Endothelial cell of umbilical vein (primary cell): Measurements from ENCODE around the gene CHL1. TPM values are rescaled to one million over a fixed set of nuclear protein-coding genes. Genes with fewer than 3 reads are reported as not detected.

Source experiments
- BruUV-seq: library from RNA; stranded (reverse); fragments of 400-500 nt; replicated peaks from 2 replicates; lab custom pipeline; 2021; lab: Mats Ljungman, UMichigan
- CTCF ChIA-PET: fragments of 300-600, 350-600 bp; sonication (Branson Sonifier 250); formaldehyde crosslinking; loops from one replicate; lab custom pipeline; 2021; ENCODE audit warnings: antibody characterized with exemption, inconsistent platforms; lab: Charles Lee
- POLR2A ChIA-PET: fragments of 300-600, 350-600 bp; sonication (Branson Sonifier 250); formaldehyde crosslinking; loops from one replicate; lab custom pipeline; 2021; ENCODE audit warnings: antibody characterized with exemption, inconsistent platforms; lab: Charles Lee
- DNase-seq: peaks from one replicate; pipeline ENCODE4 v3.0.0-alpha.2; 2011; ENCODE audit warnings: low read depth, low spot score
- FAIRE-seq: peaks from 2 replicates; lab custom pipeline; 2011; peaks lifted over from hg19 to GRCh38; lab: Jason Lieb, UNC
- H2AFZ ChIP-seq: 2 replicates; pipeline ENCODE4 v1.6.0; 2012; ENCODE audit warnings: low read depth, low read length, control low read depth, inconsistent platforms
- H3K27ac ChIP-seq: 2 replicates; pipeline ENCODE4 v1.5.1; 2011; ENCODE audit warnings: low read depth, mild to moderate bottlenecking, control low read depth, low read length, moderate library complexity; ENCODE audit not compliant: insufficient read depth
- H3K27me3 ChIP-seq, 2 experiments: 2 replicates each; pipeline versions ENCODE4 v1.6.0 to v1.6.1; 2011; ENCODE audit warnings: low read length in 2 of 2, mixed read lengths in 1 of 2; ENCODE audit not compliant: control insufficient read depth in 2 of 2, insufficient read depth in 2 of 2
- H3K36me3 ChIP-seq, 2 experiments: 2 replicates in 1 of 2; 3 replicates in 1 of 2; pipeline ENCODE4 v1.5.1; 2011; ENCODE audit warnings: low read length in 2 of 2, mild to moderate bottlenecking in 1 of 2, moderate library complexity in 1 of 2; ENCODE audit not compliant: control insufficient read depth in 2 of 2, insufficient read depth in 2 of 2; ENCODE audit errors: extremely low read depth in 1 of 2
- H3K4me1 ChIP-seq: 3 replicates; pipeline ENCODE4 v1.5.1; 2011; ENCODE audit warnings: mild to moderate bottlenecking, low read length; ENCODE audit not compliant: control insufficient read depth, insufficient read depth; ENCODE audit errors: extremely low read depth
- H3K4me2 ChIP-seq: 2 replicates; pipeline ENCODE4 v1.6.1; 2011; ENCODE audit warnings: low read length, control low read depth, mixed read lengths; ENCODE audit not compliant: insufficient read depth
- H3K4me3 ChIP-seq, 3 experiments: fragments of 200-600 bp in 1 of 3; sonication (generic), shearing (Covaris generic) in 1 of 3; replicated peaks in 1 of 3; 2 replicates each; pipeline ENCODE4 v1.5.1; 2011 to 2016; ENCODE audit warnings: control low read depth in 3 of 3, low read length in 3 of 3, mild to moderate bottlenecking in 2 of 3, inconsistent platforms in 1 of 3, low read depth in 1 of 3, moderate library complexity in 1 of 3; ENCODE audit not compliant: insufficient read depth in 1 of 3
- H3K79me2 ChIP-seq: 2 replicates; pipeline ENCODE4 v1.6.0; 2012; ENCODE audit warnings: low read length, inconsistent platforms; ENCODE audit not compliant: control insufficient read depth, insufficient read depth
- H3K9ac ChIP-seq: replicated peaks from 2 replicates; pipeline ENCODE3; 2011; ENCODE audit warnings: low read length, control low read depth; ENCODE audit not compliant: insufficient read depth; ENCODE audit errors: extremely low read depth
- H3K9me1 ChIP-seq: replicated peaks from 3 replicates; pipeline ENCODE4 v1.6.0; 2011; ENCODE audit warnings: mild to moderate bottlenecking, low read length; ENCODE audit not compliant: control insufficient read depth, insufficient read depth; ENCODE audit errors: extremely low read depth
- H3K9me3 ChIP-seq: replicated peaks from 2 replicates; pipeline ENCODE4 v1.5.1; 2012; ENCODE audit warnings: low read length, inconsistent platforms; ENCODE audit not compliant: control insufficient read depth, insufficient read depth
- H4K20me1 ChIP-seq: replicated peaks from 2 replicates; pipeline ENCODE3; 2011; ENCODE audit warnings: mild to moderate bottlenecking, low read length; ENCODE audit not compliant: control insufficient read depth, insufficient read depth; ENCODE audit errors: extremely low read depth
- CTCF ChIP-seq, 2 donors: IDR thresholded peaks; 1 replicate in 1 of 2; 2 replicates in 1 of 2; pipeline ENCODE4 v1.5.1; 2011; ENCODE audit warnings: low read length in 2 of 2, mild to moderate bottlenecking in 2 of 2, moderate library complexity in 2 of 2, control low read depth in 1 of 2, inconsistent platforms in 1 of 2, low read depth in 1 of 2; ENCODE audit not compliant: insufficient read depth in 1 of 2; ENCODE audit errors: extremely low read depth in 1 of 2
- EZH2 ChIP-seq: IDR thresholded peaks from 2 replicates; pipeline ENCODE4 v1.6.1; 2012; ENCODE audit warnings: borderline replicate concordance, low read depth, mild to moderate bottlenecking, moderate library complexity, low read length, inconsistent platforms; ENCODE audit not compliant: severe bottlenecking
- FOS ChIP-seq: IDR thresholded peaks from 2 replicates; pipeline ENCODE4 v1.6.1; 2011; ENCODE audit warnings: mild to moderate bottlenecking, low read length, moderate library complexity, borderline replicate concordance; ENCODE audit not compliant: insufficient read depth
- GATA2 ChIP-seq: IDR thresholded peaks from 2 replicates; pipeline ENCODE4 v1.7.0; 2011; ENCODE audit warnings: low read depth, mild to moderate bottlenecking, moderate library complexity, mixed read lengths, low read length; ENCODE audit not compliant: insufficient read length, insufficient read depth
- JUN ChIP-seq: IDR thresholded peaks from 2 replicates; pipeline ENCODE4 v1.6.1; 2011; ENCODE audit warnings: borderline replicate concordance, low read depth; ENCODE audit not compliant: insufficient read length, insufficient read depth
- MAX ChIP-seq: IDR thresholded peaks from 2 replicates; pipeline ENCODE4 v1.6.1; 2011; ENCODE audit not compliant: insufficient read depth, insufficient read length
- MYC ChIP-seq: IDR thresholded peaks from one replicate; pipeline ENCODE4 v1.6.1; 2011; ENCODE audit warnings: mild to moderate bottlenecking, low read depth, low read length
- POLR2A ChIP-seq: IDR thresholded peaks from 2 replicates; pipeline ENCODE4 v1.6.1; 2012; ENCODE audit warnings: low read depth, mild to moderate bottlenecking, control low read depth, low read length
- POLR2AphosphoS5 ChIP-seq: IDR thresholded peaks from 2 replicates; pipeline ENCODE4 v1.6.1; 2012; ENCODE audit warnings: low read depth, mild to moderate bottlenecking, control low read depth, low read length, moderate library complexity; ENCODE audit not compliant: insufficient read depth
- dilution Hi-C: fragments of 300-500 bp; cut with MboI; formaldehyde crosslinking; loops from one replicate; pipeline ENCODE4 v1.15.0; 2019; ENCODE audit warnings: low sequenced_read_pairs; ENCODE audit not compliant: extremely low pct_ligation_motif_present
- intact Hi-C: fragments of 100-400 bp; cut with micrococcal nuclease; formaldehyde crosslinking; loops from one replicate; pipeline ENCODE4 v1.10.0; 2022
- polyA plus RNA-seq, 4 experiments: library from polyadenylated mRNA; depleted of rRNA in 3 of 4; stranded (reverse) in 3 of 4; unstranded in 1 of 4; fragments of >200 nt; gene quantifications; 2 replicates each; pipeline versions ENCODE4 v1.2.1 to v1.2.3, GENCODE V29; 2011 to 2012; ENCODE audit warnings: missing spikeins in 1 of 4
- total RNA-seq: library from RNA; stranded (reverse); gene quantifications from 2 replicates; pipeline ENCODE4 v1.2.3, GENCODE V29; 2021

CHL1 gene
- total and polyA plus RNA-seq, 2 donors (not counting 3 experiments of a cell fraction or from before 2014, with no cell fraction given), result not detected

- Histone ChIP-seq H3K79me2 (no peaks in the 10 kb centered on the region), H3K36me3 (no peaks in the 10 kb centered on the region), H3K27me3 (no peaks in the 10 kb centered on the region), H3K9me1 (no peaks in the 10 kb centered on the region), H3K4me3 (no peak overlapping the region), H3K9ac (no peak overlapping the region), H3K4me2 (no peak overlapping the region), H2AFZ (no peak overlapping the region), H3K4me1 (no peaks in the 10 kb centered on the region), H3K9me3 (peaks cover 2% of the 10 kb centered on the region), H4K20me1 (no peaks in the 10 kb centered on the region), H3K27ac (no peak overlapping the region)
- dilution Hi-C loops, result no loop called here
- POLR2A ChIA-PET, result no interaction called here
- no peak for FAIRE-seq
- no TSS peak for BruUV-seq
- DNase-seq, result no peak
- intact Hi-C loops, result no loop called here
- TF ChIP-seq GATA2 (no peak), MAX (no peak), MYC (no peak), CTCF (IDR thresholded peaks at IDR 0.05; ENCODE audit: extremely low read depth in 1 of 2, insufficient read depth in 1 of 2, low read depth in 1 of 2, low read length in 2 of 2) (no peak), POLR2A (no peak), FOS (no peak), EZH2 (no peak), JUN (no peak), POLR2AphosphoS5 (no peak)
- CTCF ChIA-PET, result no interaction called here
These were observed 20.7 kb downstream of the CHL1 start for GRCh38 chr3:217099-217813.
